ENCODE data around the gene FASTKD2. TPM values are rescaled to one million over a fixed set of nuclear protein-coding genes. Genes with fewer than 3 reads are reported as not detected.

The FASTKD2 gene
- total RNA-seq, 2 experiments from 2014 or later = 19.3 TPM

- POLR2A ChIA-PET = no interaction called here
- CTCF ChIA-PET = interaction anchor here (0.6 to 1.5 kb wide), 6 partner anchors 9 to 861 kb away, joined by 3 to 4 read pairs (median 3); partner anchors contain the start of gene METTL21A
- Mint-ChIP-seq H3K27me3 (no peaks in the 10 kb centered on the region), H3K27ac (peak overlapping the region; percentile 98), H3K4me3 (peak overlapping the region; percentile 91), H3K9me3 (no peaks in the 10 kb centered on the region), H3K36me3 (ENCODE audit: low read depth) (peaks cover 17% of the 10 kb centered on the region), H3K4me1 (peaks cover 33% of the 10 kb centered on the region)
- no peak for DNase-seq
Measured at GRCh38 chr2:206764673-206765241, 649 bp upstream of the FASTKD2 start.

GRCh38 chr2:206766057-206766930 is 888 bp downstream of the FASTKD2 start:
- Mint-ChIP-seq H3K27ac (peak overlapping the region; percentile 98), H3K4me3 (peak overlapping the region; percentile 91), H3K9me3 (no peaks in the 10 kb centered on the region), H3K4me1 (peaks cover 33% of the 10 kb centered on the region), H3K27me3 (no peaks in the 10 kb centered on the region), H3K36me3 (ENCODE audit: low read depth) (peaks cover 28% of the 10 kb centered on the region)
- CTCF ChIA-PET = interaction anchor here (0.6 kb wide), 1 partner anchor 609 kb away, joined by 3 read pairs; no protein-coding TSS in a partner anchor
- POLR2A ChIA-PET = no interaction called here
- DNase-seq = no peak

DNA sequence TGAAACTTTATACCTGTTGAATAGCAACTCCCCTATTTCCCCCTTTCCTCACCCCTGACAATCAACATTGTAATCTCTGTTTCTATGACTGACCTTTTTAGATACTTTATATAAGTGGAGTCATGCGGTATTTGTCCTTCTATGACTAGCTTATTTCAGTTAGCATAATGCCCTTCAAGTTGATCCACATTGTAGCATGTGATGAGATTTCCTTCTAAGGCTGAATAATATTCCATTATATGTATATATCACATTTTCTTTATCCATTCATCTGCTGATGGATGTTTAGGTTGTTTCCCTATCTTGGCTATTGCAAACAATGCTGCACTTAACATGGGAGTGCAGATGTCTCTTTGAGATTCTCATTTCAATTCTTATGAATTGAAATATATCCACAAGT is 9.5 kb downstream of the FASTKD2 start:
- Mint-ChIP-seq H3K27me3 (no peaks in the 10 kb centered on the region), H3K36me3 (ENCODE audit: low read depth) (peaks cover 79% of the 10 kb centered on the region), H3K27ac (no peak overlapping the region), H3K4me3 (no peak overlapping the region), H3K9me3 (peaks cover 10% of the 10 kb centered on the region), H3K4me1 (peaks cover 8% of the 10 kb centered on the region)
- ChIA-PET POLR2A (no interaction called here), CTCF (no interaction called here)
- DNase-seq = no peak

DNA sequence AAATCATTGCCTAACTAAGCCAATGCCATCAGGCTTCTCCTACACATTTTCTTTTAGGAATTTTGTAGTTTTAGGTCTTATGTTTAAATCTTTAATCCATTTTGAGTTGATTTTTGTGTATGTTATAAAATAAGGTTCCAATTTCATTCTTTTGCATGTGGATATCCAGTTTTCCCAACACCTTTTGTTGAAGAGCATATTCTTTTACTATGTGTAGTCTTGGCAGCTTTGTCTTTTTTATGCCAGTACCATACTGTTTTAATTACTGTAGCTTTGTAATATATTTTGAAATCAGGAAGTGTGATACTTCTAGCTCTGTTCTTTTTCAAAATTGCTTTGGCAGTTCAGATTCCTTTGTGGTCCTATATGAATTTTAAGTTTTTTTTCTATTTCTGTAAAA is 11.0 kb downstream of the FASTKD2 start:
- no peaks in the 10 kb centered on the region for H3K27me3 Mint-ChIP-seq
- CTCF ChIA-PET = interaction anchor here (0.7 kb wide), 1 partner anchor 293 kb away, joined by 3 read pairs; no protein-coding TSS in a partner anchor
- POLR2A ChIA-PET = no interaction called here
- H3K4me1 Mint-ChIP-seq = peaks cover 8% of the 10 kb centered on the region
- DNase-seq = no peak
- H3K36me3 Mint-ChIP-seq (ENCODE audit: low read depth) = peaks cover 80% of the 10 kb centered on the region
- H3K4me3 Mint-ChIP-seq = no peak overlapping the region
- peaks cover 17% of the 10 kb centered on the region for H3K9me3 Mint-ChIP-seq
- H3K27ac Mint-ChIP-seq = no peak overlapping the region

GRCh38 chr2:206780671-206781070 is 15.3 kb downstream of the FASTKD2 start:
- peaks cover 79% of the 10 kb centered on the region for H3K36me3 Mint-ChIP-seq (ENCODE audit: low read depth)
- peaks cover 6% of the 10 kb centered on the region for H3K4me1 Mint-ChIP-seq
- H3K4me3 Mint-ChIP-seq = no peak overlapping the region
- ChIA-PET CTCF (interaction anchor here (0.6 to 1.2 kb wide), 9 partner anchors 12 to 340 kb away, joined by 3 to 6 read pairs (median 4); no protein-coding TSS in a partner anchor), POLR2A (no interaction called here)
- H3K9me3 Mint-ChIP-seq = peaks cover 17% of the 10 kb centered on the region
- no peak for DNase-seq
- no peaks in the 10 kb centered on the region for H3K27me3 Mint-ChIP-seq
- H3K27ac Mint-ChIP-seq = no peak overlapping the region

- ChIA-PET CTCF (no interaction called here), POLR2A (no interaction called here)
- DNase-seq = no peak
- H3K27ac Mint-ChIP-seq = no peak overlapping the region
- H3K36me3 Mint-ChIP-seq (ENCODE audit: low read depth) = peaks cover 56% of the 10 kb centered on the region
- H3K9me3 Mint-ChIP-seq = peaks cover 13% of the 10 kb centered on the region
- no peak overlapping the region for H3K4me3 Mint-ChIP-seq
- no peaks in the 10 kb centered on the region for H3K27me3 Mint-ChIP-seq
- peaks cover 4% of the 10 kb centered on the region for H3K4me1 Mint-ChIP-seq
Measured at GRCh38 chr2:206783718-206784117, 18.3 kb downstream of the FASTKD2 start.

DNA sequence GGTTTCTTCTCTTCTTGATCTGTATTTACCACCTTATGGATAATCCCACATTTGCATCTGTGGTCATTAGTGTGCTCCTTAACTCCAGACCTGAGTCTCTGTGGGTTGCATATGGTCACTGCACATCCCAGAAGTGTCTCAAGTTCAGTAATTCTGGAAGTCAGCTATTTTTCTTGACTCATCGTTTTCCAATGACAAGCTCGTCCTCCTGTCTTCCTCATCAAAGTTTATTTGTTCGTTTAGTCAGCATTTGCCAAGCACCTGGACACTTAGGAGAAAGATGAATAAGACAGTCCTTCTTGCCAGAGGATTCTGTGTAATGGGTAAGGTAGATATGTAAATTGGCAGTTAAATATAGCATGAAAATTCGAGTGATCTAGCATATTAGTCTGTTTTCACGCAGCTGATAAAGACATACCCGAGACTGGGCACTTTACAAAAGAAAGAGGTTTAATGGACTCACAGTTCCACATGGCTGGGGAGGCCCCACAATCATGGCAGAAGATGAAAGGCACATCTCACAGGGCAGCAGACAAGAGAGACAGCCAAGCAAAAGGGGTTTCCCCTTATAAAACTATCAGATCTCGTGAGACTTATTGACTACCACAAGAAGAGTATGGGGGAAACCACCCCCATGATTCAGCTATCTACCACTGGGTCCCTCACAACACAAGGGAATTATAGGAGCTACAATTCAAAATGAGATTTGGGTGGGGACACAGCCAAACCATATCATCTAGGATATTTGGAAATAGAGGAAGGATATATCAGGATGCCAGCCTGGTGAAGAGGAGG is 19.4 kb downstream of the FASTKD2 start:
- H3K27ac Mint-ChIP-seq = no peak overlapping the region
- peaks cover 55% of the 10 kb centered on the region for H3K36me3 Mint-ChIP-seq (ENCODE audit: low read depth)
- CTCF ChIA-PET = no interaction called here
- peaks cover 1% of the 10 kb centered on the region for H3K4me1 Mint-ChIP-seq
- H3K27me3 Mint-ChIP-seq = no peaks in the 10 kb centered on the region
- peaks cover 8% of the 10 kb centered on the region for H3K9me3 Mint-ChIP-seq
- POLR2A ChIA-PET = interaction anchor here (0.6 kb wide), 1 partner anchor 9 kb away, joined by 3 read pairs; no protein-coding TSS in a partner anchor
- no peak overlapping the region for H3K4me3 Mint-ChIP-seq
- no peak for DNase-seq

- Mint-ChIP-seq H3K4me3 (no peak overlapping the region), H3K36me3 (ENCODE audit: low read depth) (peaks cover 36% of the 10 kb centered on the region), H3K27ac (no peak overlapping the region), H3K27me3 (no peaks in the 10 kb centered on the region), H3K9me3 (no peaks in the 10 kb centered on the region), H3K4me1 (no peaks in the 10 kb centered on the region)
- no peak for DNase-seq
- POLR2A ChIA-PET = no interaction called here
- CTCF ChIA-PET = interaction anchor here (0.5 to 1.3 kb wide), 5 partner anchors 10 to 42 kb away, joined by 3 to 4 read pairs (median 3); no protein-coding TSS in a partner anchor
Measured at GRCh38 chr2:206790311-206790935, 25.0 kb downstream of the FASTKD2 start.

- H3K9me3 Mint-ChIP-seq = no peaks in the 10 kb centered on the region
- H3K4me1 Mint-ChIP-seq = peaks cover 6% of the 10 kb centered on the region
- no peaks in the 10 kb centered on the region for H3K27me3 Mint-ChIP-seq
- H3K27ac Mint-ChIP-seq = no peak overlapping the region
- no peak overlapping the region for H3K4me3 Mint-ChIP-seq
- ChIA-PET POLR2A (no interaction called here), CTCF (interaction anchor here (1.0 to 1.5 kb wide), 2 partner anchors 11 to 12 kb away, joined by 4 to 7 read pairs; no protein-coding TSS in a partner anchor)
- DNase-seq = no peak
- peaks cover 34% of the 10 kb centered on the region for H3K36me3 Mint-ChIP-seq (ENCODE audit: low read depth)
Measured at GRCh38 chr2:206792645-206793044, 27.2 kb downstream of the FASTKD2 start.

DNA sequence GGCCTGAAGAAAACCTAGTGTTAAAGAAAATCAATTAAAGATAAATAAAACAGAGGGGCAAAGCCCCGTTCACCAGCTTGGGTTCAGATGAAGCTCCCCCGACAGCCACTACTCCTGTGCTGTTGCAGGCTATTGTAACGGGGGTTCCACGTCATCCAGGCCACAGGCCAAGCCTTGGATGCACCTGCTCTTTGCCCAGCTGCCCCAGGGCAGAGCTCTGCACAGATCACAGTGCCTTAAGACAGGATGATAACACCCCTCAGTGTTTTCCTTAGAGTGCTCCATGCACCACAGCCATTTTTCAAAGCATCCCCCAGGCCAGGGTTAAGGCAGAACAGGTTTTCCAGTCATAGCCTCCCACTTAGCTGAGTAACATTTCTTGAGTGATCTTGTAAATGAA is 32.0 kb downstream of the FASTKD2 start:
- Mint-ChIP-seq H3K36me3 (ENCODE audit: low read depth) (peaks cover 6% of the 10 kb centered on the region), H3K9me3 (no peaks in the 10 kb centered on the region), H3K4me1 (peaks cover 33% of the 10 kb centered on the region), H3K27ac (peak overlapping the region; percentile 47), H3K4me3 (no peak overlapping the region), H3K27me3 (no peaks in the 10 kb centered on the region)
- no peak for DNase-seq
- POLR2A ChIA-PET = interaction anchor here (0.6 kb wide), 1 partner anchor 28 kb away, joined by 3 read pairs; no protein-coding TSS in a partner anchor
- CTCF ChIA-PET = interaction anchor here (1.3 kb wide), 1 partner anchor 680 kb away, joined by 3 read pairs; no protein-coding TSS in a partner anchor

- Mint-ChIP-seq H3K4me1 (peaks cover 33% of the 10 kb centered on the region), H3K9me3 (no peaks in the 10 kb centered on the region), H3K36me3 (ENCODE audit: low read depth) (peaks cover 3% of the 10 kb centered on the region), H3K4me3 (no peak overlapping the region), H3K27me3 (no peaks in the 10 kb centered on the region), H3K27ac (no peak overlapping the region)
- CTCF ChIA-PET = interaction anchor here (1.3 kb wide), 1 partner anchor 679 kb away, joined by 3 read pairs; no protein-coding TSS in a partner anchor
- peak; percentile 15 for DNase-seq
- POLR2A ChIA-PET = no interaction called here
Measured at GRCh38 chr2:206798000-206798399, 32.6 kb downstream of the FASTKD2 start.

DNA sequence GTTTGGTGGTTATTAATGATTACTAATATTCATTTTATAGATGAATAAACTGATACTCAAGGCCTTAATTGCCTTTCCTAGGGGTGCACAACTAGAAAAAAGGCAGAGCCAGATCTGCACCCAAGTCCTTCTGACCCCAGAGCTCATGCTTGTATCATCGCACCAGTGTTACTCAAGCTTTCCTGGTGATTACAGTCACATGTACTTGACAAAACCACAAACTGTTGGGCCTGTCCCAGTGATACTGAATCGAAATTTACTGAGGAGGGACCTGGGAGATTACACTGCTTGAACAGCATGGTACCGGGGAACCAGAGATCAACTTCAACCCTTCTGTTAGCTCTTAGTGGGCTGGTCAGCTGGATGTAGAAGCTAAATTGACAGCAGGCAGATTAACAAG is 33.7 kb downstream of the FASTKD2 start:
- ChIA-PET POLR2A (no interaction called here), CTCF (interaction anchor here (0.8 to 2.4 kb wide), 3 partner anchors 125 to 702 kb away, joined by 3 to 6 read pairs (median 5); no protein-coding TSS in a partner anchor)
- no peaks in the 10 kb centered on the region for H3K36me3 Mint-ChIP-seq (ENCODE audit: low read depth)
- no peaks in the 10 kb centered on the region for H3K9me3 Mint-ChIP-seq
- H3K27me3 Mint-ChIP-seq = no peaks in the 10 kb centered on the region
- H3K4me3 Mint-ChIP-seq = no peak overlapping the region
- H3K27ac Mint-ChIP-seq = no peak overlapping the region
- no peak for DNase-seq
- H3K4me1 Mint-ChIP-seq = peaks cover 33% of the 10 kb centered on the region
